HS-5 (cell line): ENCODE results near the gene CDKL5.

Experiments used
- DNase-seq: peaks from one replicate; pipeline ENCODE4 v3.0.0-alpha.2; 2012; ENCODE audit warnings: low read depth

Gene CDKL5

GRCh38 chrX:18698737-18699650 is 273.6 kb downstream of the CDKL5 start:
- DNase-seq, result no peak

- DNase-seq, result no peak
These were observed 276.4 kb downstream of the CDKL5 start for GRCh38 chrX:18701621-18702361.

- no peak for DNase-seq
These were observed 277.2 kb downstream of the CDKL5 start for GRCh38 chrX:18702362-18703195.
